ENCODE data around the gene CACNA1G. TPM values are rescaled to one million over a fixed set of nuclear protein-coding genes. Genes with fewer than 3 reads are reported as not detected.

Gene CACNA1G
- total RNA-seq, 2 donors from 2014 or later, result 0.03 to 0.06 TPM

GRCh38 chr17:50632637-50633036 lies 72.1 kb downstream of the CACNA1G start:
- ATAC-seq (no peak), DNase-seq (no peak)
- intact Hi-C loops (cut with DNase I, micrococcal nuclease), result loop anchor here in 1 of 2 donors (5.0 to 10.0 kb wide), 2 partner anchors 60 to 148 kb away; no protein-coding TSS in a partner anchor

- ATAC-seq (no peak), DNase-seq (no peak)
- intact Hi-C loops (cut with DNase I, micrococcal nuclease), result loop anchor here in 1 of 2 donors (5.0 to 10.0 kb wide), 2 partner anchors 59 to 149 kb away; no protein-coding TSS in a partner anchor
These were observed 73.2 kb downstream of the CACNA1G start for GRCh38 chr17:50633683-50634082.

- ATAC-seq (peak; percentile 65), DNase-seq (peak; percentile 79 to 86)
- intact Hi-C loops (cut with DNase I, micrococcal nuclease), result loop anchor here in 1 of 2 donors (5.0 to 10.0 kb wide), 2 partner anchors 58 to 150 kb away; no protein-coding TSS in a partner anchor
These were observed 73.9 kb downstream of the CACNA1G start, which contains the start of gene ABCC3 for GRCh38 chr17:50634224-50634914. Gene ABCC3 (plus strand): TSS chr17:50634881. CDS start chr17:50634937, 56 bp downstream.

GRCh38 chr17:50634915-50635731 lies 74.6 kb downstream of the CACNA1G start:
- intact Hi-C loops (cut with DNase I, micrococcal nuclease), result loop anchor here in 1 of 2 donors (5.0 to 10.0 kb wide), 3 partner anchors 57 to 150 kb away; partner anchors contain the start of gene SPATA20
- DNase-seq (no peak), ATAC-seq (peak; percentile 17)

- intact Hi-C loops (cut with DNase I, micrococcal nuclease), result loop anchor here in 1 of 2 donors (5.0 to 10.0 kb wide), 2 partner anchors 88 to 151 kb away; partner anchors contain the start of gene SPATA20
- DNase-seq (no peak), ATAC-seq (no peak)
These were observed 75.1 kb downstream of the CACNA1G start for GRCh38 chr17:50635732-50635981.

- DNase-seq, result peak in 1 of 2 donors; percentile 51
- intact Hi-C loops (cut with DNase I, micrococcal nuclease), result loop anchor here in 1 of 2 donors (5.0 to 10.0 kb wide), 2 partner anchors 89 to 151 kb away; partner anchors contain the start of gene SPATA20
- ATAC-seq, result peak; percentile 11
These were observed 75.7 kb downstream of the CACNA1G start for GRCh38 chr17:50635982-50636803.

- intact Hi-C loops (cut with DNase I, micrococcal nuclease), result loop anchor here in 1 of 2 donors (5.0 to 10.0 kb wide), 2 partner anchors 89 to 152 kb away; partner anchors contain the start of gene SPATA20
- DNase-seq (no peak), ATAC-seq (no peak)
These were observed 76.3 kb downstream of the CACNA1G start for GRCh38 chr17:50636804-50637195.

GRCh38 chr17:50637829-50638605 lies 77.5 kb downstream of the CACNA1G start:
- DNase-seq (no peak), ATAC-seq (no peak)
- intact Hi-C loops (cut with DNase I, micrococcal nuclease), result loop anchor here in 1 of 2 donors (5.0 to 10.0 kb wide), 2 partner anchors 91 to 153 kb away; partner anchors contain the start of gene SPATA20

- intact Hi-C loops (cut with DNase I, micrococcal nuclease), result loop anchor here in 1 of 2 donors (5.0 to 10.0 kb wide), 2 partner anchors 91 to 154 kb away; partner anchors contain the start of gene SPATA20
- no peak for ATAC-seq
These were observed 78.1 kb downstream of the CACNA1G start for GRCh38 chr17:50638606-50638965.

GRCh38 chr17:50638966-50639713 lies 78.6 kb downstream of the CACNA1G start:
- peak; percentile 95 to 98 for DNase-seq
- ATAC-seq, result peak; percentile 69
- intact Hi-C loops (cut with DNase I, micrococcal nuclease), result loop anchor here in 1 of 2 donors (5.0 to 10.0 kb wide), 2 partner anchors 92 to 154 kb away; partner anchors contain the start of gene SPATA20

More at GRCh38 chr17:50638606-50638965, 78.1 kb downstream of the CACNA1G start:
- peak in 1 of 2 donors; percentile 32 for DNase-seq

- intact Hi-C loops (cut with DNase I, micrococcal nuclease), result no loop called here
- ATAC-seq, result peak; percentile 10
- no peak for DNase-seq
These were observed 80.3 kb downstream of the CACNA1G start for GRCh38 chr17:50640686-50641351.

GRCh38 chr17:50641357-50641756 lies 80.8 kb downstream of the CACNA1G start:
- intact Hi-C loops (cut with DNase I, micrococcal nuclease), result no loop called here
- DNase-seq (no peak), ATAC-seq (no peak)

- intact Hi-C loops (cut with DNase I, micrococcal nuclease), result no loop called here
- DNase-seq (no peak), ATAC-seq (no peak)
These were observed 81.7 kb downstream of the CACNA1G start for GRCh38 chr17:50642071-50642721.

- DNase-seq (no peak), ATAC-seq (no peak)
- intact Hi-C loops (cut with DNase I, micrococcal nuclease), result no loop called here
These were observed 82.5 kb downstream of the CACNA1G start for GRCh38 chr17:50642722-50643656.
